GM21619 (cell line): ENCODE data around the gene KLHDC4.
"Not testable (repeated sequence)": the region's sequence is repeated elsewhere in the genome, so short reads cannot be mapped to it uniquely, and the experiment has no call there.

ENCODE experiments used
- ATAC-seq: cut with Tn5 transposase; IDR thresholded peaks from one replicate; pipeline ENCODE4 v1.9.1; 2021; ENCODE audit not compliant: unreplicated experiment

KLHDC4 gene

DNA sequence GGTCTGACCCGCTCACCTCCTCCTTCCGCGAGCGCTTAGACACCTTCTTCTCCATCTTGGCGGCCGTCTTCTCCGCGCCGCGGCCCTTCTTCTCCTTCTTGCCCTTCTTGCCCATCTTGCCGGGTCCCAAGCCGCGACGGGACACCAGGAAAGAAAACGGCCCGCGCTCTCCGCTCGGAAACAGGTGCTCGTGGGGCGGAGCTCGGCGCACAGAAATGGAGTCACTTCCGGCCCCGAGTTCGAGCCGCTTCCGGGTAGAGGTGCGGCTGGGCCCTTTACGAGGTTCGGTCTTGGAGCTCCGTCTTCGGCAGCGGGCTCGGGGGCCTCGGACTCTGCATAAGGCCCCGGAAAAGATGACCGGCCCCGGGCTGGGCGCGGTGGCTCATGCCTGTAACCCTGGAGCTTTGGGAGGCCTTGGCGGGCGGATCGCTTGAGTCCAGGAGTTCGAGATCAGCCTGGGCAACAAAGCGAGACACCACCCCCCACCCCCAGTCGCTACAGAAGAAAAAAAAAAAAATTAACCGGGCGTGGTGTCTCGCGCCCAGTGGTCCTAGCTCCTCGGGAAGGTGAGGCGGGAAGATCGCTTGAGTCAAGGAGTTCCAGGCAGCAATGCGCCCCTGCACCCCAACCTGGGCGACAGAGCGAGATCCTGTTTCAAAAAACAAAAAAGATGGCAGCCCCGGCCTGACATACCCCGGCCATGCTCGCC lies at the start of gene KLHDC4:
KLHDC4 (minus strand) TSS at position 211 of the 709 bp plus-strand sequence; CDS start at position 115, 96 bp downstream.
- ATAC-seq = peak; percentile 78

DNA sequence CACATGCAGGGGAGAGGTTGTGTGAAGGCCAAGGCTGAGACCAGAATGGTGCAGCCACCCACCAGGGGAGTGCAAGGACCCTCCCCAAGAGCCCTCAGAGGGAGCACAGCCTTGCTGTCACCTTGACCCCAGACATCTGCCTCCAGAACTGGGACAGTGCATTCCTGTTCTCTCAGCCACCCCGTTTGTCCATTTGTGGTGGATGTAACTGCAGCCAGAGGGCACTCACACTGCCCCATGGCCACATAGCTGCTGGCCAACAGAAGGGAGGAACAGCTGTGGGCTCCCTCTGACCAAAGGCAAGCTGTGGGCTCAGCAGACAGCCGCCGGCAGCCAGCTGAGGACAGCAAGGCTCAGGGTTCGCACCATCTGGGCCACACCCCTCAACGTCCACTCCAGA lies 49.8 kb upstream of the KLHDC4 start:
- ATAC-seq = no peak

DNA sequence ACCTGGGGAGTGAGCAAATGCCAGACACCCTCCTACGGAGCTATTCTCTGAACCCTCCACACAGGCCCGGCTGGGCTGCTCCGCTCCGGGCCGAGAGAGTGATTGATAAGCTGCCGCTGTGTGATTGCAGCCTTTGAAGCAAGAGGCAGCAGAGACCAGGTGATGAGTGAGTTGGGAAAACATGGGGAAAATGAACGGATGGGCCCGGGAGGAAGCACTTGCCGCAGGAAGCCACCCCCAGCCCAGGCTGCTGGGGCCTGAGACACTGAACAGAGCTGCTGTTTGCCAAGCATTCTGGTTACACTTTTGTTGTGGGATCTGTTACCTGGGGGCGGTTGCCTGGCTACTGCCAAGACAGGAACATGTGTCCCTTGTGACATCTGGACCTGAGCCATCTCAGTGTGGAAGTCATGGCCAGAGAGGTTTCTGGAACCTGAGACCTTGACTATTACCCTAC lies 46.4 kb upstream of the KLHDC4 start:
- no peak for ATAC-seq

DNA sequence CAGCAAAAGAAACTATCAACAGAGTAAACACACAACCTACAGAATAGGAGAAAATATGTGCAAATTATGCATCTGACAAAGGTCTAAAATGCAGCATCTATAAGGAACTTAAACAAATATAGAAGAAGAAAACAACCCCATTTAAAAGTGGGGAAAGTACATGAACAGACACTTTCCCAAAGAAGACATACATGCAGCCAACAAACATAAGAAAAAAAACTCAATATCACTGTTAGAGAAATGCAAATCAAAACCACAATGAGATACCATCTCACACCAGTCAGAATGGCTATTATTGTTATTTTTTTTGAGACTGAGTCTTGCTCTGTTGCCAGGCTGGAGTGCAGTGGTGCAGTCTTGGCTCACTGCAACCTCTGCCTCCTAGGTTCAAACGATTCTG lies 45.7 kb upstream of the KLHDC4 start:
- ATAC-seq = not testable (repeated sequence)

DNA sequence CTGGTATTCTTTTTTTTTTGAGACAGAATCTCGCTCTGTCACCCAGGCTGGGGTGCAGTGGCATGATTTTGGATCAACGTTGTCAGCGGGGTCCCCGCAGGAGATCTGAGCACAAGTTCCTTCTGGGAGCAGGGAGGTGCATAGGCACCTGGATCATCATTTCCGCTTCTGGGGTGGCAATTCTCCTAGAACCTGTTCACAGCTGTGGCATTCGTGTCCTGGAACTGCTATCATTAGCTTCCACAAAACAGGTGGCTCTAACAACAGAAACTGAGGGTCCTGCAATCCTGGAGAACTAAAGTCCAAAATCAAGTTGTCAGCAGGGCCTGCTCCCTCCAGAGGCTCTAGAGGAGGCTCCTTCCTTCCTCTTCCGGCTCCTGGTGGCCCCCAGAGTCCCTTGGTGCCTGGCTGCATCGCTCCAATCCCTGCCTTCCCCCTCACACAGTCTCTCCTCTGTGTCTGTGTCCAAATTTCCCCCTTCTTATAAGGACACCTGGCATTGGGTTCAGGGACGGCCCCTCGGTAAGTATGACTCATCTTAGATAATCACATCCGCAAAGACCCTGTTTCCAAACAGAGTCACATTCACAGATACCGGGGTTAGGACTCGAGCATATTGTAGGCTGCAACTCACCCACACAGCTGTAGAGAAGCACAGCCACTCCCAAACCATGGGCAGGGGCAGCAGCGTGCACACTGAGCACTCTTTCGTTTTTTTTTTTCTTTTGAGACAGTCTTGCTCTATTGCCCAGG lies 43.5 kb upstream of the KLHDC4 start:
- peak; percentile 43 for ATAC-seq

DNA sequence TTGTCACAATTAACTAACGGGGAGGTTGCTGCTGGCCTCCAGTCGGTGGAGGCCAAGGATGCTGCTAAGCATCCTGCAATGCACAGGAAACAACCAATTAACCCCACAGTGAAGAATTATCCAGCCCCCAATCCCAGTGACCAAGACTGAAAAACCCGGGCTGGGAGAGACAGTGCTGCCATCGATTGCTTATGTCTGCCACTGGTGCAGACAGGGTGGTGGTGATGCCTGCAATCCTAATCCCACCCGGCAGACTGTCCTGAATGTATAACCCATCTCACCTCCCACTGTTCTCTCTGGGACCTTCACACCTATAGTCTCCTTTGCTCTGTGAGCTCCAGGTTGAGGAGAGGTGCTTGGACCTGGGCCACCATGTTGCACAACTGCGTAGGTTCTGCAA lies 42.3 kb upstream of the KLHDC4 start:
- ATAC-seq = no peak

DNA sequence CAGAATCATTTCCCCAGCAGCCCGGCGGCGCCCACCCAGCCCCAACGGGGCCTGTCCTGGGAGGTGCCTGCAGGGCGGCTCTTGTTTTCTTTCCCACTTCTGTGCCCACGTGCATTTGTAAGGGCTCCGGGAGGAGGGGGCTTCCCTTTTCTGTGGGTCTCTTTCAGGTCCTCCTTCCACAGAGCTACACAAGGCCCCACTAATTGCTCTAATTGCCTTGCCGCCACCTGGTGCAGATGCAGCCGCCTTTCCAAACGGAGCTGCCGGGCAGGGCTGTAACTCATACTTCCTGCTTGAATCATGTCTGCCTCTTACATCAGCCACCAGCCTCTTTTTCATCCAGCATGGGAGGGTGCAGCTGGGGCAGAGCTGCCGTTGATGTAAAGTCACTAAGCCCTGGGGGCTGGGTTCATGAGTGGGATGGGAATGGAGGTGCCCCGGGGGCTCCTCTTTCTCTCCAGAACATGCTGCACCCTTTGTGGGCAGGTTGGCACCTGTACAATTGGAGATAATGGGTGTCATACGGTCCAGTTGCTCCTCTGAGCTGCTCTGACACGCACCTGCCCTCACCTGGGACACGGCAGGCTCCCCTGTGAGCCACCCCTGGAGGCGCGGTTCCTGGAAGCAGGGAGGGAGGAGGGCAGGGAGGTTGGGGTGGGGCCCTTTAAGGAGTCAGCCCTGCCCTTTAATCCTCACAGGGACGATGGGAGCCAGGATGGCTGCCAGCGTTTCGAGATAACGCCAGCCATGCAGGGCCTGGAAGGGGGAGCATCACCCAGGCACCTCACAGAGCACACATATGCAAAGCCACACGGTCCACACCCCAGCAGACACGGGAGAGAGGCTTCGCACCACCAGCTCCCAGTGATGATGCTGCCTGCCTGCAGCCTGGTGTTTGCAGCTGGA lies 41.1 kb upstream of the KLHDC4 start:
- no peak for ATAC-seq

DNA sequence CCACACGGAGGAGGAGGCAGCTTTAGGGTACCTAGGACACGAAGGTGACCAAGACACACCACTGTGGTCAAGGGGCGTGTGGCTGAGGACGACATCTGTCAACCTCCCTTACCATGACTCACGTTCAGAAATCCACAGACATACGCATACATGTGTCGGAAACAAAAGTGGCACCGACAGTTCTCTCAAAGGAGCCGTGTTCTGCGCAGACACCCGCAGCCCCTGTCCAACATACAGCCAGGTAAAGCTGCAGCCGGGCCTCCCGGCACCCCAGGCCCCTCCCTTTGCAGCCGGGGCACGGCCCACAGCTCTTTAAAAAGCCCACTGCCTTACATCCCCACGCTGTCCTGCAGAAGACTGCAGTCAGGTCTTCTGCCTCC lies 40.5 kb upstream of the KLHDC4 start:
- ATAC-seq = no peak

DNA sequence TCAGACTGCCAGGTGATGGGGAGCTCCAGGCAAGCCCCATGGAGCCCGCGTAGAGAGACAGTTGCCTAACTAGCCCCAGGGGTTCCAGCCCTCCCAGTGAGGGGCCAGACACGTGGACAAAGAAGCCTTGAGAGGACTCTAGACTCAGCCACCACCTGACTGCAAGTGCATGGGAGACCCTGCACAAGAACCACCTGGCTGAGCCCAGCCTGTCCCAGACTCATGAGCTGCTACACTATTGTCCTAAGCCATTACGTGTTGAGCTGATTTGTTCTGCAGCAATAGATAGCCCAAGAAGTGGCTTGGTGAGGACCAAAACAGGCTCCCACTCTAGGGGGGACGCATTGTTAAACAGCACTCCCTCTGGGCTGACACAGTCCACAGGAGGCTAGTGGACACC lies 37.6 kb upstream of the KLHDC4 start:
- no peak for ATAC-seq

DNA sequence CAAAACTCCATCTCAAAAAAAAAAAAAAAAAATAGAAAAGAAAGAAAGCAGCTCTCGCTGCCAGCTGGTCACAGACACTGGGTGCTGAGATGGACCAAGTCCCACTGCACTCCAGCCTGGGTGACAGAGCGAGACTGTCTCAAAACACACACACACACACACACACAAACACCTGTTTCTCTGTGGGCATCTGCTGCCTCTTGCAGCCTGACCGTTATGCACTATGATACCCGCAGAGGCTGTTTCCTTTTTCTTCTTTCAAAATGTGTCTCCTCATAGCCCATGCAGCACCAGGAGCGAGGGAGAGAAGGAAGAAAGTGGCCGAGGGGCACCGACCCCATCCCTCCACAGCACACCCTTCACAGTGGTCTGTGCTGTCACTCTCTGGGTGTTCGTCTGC lies 36.9 kb upstream of the KLHDC4 start:
- ATAC-seq = no peak

DNA sequence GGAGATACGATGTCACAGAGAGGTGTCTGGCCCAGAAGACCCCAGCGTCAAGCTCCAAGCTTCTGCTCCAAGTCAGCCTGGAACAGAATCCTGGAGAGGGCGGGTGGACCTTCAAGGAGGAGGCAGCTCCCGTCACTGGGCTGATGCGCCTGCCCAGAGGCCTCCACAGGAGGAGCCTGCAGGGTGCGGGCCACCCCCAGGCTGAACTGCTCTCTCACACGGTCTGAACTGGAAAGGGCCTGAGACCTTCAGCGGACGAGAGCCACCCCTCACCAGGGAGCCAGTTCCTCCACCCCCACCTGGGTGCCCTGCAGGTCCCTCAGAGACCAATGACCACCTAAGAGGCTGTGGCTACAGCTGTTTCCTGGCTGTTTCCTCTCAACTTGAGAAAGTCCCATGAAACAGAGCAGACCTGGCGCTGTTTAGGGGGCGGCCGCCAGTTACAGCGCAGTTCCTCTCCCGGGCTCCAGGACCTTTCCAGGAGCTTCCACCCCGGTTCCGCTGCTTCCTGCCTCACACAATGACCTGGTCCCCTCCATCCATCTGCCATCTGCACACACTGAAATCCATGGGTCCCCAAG lies 36.0 kb upstream of the KLHDC4 start:
- no peak for ATAC-seq

DNA sequence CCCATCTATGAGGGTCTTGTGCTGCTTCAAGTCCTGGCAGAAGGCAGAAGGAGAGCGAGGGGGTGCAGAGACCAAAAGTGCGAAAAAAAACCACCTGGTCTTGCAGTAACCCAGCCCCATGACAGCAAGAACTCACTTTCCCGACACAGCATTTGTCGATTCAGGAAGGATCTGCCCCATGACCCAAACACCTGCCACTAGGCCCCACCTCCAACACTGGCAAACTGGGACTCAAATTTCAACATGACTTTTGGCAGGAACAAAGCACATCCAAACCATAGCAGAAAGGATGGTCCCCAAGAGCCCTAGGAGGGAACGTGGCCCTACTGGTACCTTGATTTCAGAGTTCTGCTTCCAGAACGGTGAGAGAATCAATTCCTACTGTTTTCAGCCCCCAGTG lies 34.7 kb upstream of the KLHDC4 start:
- ATAC-seq = no peak

DNA sequence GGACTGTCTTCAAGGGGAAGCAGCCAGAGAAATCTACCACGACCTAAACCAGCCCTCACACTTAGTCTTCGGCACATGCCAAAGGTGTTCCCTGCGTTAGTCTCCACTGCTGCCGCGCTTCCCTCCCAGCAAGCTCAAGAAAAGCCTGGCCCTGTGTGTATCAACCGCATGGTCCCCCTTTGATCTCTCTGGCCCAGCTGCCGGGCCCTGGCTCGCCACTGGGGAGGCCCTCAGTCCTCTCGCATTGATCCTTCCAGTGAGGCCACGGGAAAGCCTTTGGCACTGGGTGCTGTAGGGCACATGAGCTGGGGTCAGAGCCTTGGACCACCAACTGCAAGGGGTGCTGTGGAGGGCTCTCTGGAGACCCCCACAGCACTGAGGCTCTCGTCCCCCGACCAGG lies 29.6 kb upstream of the KLHDC4 start:
- no peak for ATAC-seq

DNA sequence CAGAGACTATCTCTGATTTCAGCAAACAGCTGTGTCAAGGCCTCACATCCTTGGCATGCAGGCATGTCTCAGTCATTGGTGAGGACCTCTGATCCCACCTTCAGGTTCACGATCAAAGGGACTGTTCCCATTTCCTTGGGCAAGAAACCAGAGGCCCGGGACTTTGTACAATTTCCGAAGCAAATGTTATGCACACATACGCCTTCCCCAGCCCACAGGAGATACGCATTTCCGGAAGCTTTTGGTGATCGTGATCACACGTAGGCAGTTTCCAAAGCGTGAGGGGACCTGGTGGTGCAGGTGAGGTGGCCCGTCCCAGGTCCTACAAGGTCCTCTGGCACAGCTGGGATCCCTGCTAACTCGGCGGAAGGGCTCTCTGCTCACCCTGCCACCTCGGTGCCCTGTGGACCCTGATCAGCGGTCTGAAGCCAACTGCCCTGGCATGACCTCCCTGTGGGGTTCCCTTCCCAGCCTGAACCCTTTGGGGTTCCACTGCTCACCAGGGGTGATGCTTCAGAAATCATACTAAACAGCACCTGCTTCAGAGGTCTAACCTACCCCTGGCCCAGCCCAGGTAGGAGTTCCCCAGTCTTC lies 28.8 kb upstream of the KLHDC4 start:
- ATAC-seq = no peak

DNA sequence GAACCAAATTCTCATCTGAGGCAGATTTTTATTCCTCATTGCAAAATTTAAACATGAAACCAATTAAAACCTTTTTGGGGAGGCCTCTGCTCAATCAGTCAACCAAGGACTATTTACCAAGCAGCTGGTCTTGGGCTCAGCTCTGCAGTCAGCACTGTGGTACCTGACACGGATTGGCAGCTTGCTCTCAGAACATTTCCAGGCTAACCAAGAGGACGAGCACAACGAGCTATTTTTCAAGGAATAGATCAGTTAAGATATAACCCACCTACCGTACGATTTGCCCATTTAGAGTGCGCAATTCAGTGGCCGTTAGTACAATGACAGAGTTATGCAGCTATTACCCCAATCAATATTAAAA lies 26.4 kb upstream of the KLHDC4 start:
- no peak for ATAC-seq

DNA sequence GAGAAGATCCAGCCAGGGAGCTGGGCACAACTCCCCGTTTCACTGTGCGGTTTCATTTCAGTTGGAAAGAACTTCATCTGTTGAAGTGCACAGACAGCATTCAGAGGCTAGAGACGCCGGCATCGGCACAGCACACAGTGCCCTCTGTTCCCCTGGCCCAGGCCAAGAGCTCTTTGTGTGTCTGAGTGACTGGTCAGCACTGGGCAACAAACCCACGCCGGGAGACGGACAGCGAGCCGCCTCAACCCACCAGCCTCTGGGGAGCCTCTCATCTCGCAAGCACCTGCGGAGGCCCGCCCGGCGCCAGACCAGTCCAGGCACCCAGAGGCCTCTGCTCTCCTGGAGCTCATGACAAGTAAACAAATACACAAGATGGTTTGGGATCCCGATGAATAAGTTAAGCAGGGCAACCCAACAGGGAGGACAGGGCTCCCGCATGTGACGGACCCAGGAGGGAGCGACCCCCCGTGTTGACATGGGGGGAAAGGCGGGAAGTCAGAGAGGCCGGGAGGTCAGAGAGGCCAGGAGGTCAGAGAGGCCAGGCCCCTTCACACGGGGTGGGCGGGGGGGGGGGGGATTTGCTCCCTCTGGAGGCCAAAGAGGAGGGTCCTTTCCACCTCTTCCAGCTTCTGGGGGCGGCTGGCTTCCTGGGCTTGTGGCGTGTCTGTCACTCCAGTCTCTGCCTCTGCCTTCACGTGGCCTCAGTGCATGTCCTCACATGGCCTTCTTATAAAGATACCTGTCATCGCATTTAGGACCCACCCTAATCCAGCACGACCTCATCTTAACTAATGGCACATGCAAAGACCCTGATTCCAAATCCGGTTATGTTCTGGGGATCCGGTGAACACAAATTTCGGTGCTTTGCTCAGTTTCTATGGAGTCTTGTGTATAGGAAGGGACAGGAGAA lies 25.8 kb upstream of the KLHDC4 start:
- no peak for ATAC-seq

DNA sequence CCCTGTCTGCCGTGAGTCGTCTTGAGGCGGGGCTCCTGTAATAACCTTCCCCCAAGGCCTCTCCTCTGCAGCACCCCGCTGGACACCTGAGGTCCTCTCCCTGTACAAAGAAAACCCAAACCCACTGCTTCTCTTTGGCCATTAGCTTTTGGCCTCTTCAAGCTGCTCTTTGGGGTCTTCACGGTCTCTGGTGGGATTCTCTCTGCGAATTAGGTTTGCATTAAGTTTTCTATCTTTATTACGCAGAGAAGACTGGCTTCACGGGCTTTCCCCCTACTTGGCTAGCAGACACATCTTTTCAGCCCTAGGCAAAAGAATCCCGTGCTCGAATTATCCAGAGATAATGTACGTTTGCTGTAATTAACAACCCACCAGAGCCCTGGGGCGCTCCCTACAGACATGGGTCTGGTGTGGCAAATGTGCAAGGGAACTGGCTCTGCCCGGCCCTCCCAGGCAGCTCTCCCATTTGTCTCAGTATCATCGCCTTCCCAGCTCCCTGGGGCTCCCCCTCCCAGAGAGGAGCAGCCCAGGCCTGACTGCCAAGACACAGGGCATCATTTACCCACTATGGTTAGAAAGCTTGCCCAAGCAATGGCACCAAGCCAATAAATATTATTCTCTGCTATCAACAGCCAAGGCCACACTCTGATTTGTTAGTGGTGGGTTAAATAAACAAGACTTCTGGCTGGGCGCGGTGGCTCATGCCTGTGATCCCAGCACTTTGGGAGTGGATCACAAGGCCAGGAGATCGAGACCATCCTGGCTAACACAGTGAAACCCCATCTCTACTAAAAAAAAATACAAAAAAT lies 24.7 kb upstream of the KLHDC4 start:
- no peak for ATAC-seq

DNA sequence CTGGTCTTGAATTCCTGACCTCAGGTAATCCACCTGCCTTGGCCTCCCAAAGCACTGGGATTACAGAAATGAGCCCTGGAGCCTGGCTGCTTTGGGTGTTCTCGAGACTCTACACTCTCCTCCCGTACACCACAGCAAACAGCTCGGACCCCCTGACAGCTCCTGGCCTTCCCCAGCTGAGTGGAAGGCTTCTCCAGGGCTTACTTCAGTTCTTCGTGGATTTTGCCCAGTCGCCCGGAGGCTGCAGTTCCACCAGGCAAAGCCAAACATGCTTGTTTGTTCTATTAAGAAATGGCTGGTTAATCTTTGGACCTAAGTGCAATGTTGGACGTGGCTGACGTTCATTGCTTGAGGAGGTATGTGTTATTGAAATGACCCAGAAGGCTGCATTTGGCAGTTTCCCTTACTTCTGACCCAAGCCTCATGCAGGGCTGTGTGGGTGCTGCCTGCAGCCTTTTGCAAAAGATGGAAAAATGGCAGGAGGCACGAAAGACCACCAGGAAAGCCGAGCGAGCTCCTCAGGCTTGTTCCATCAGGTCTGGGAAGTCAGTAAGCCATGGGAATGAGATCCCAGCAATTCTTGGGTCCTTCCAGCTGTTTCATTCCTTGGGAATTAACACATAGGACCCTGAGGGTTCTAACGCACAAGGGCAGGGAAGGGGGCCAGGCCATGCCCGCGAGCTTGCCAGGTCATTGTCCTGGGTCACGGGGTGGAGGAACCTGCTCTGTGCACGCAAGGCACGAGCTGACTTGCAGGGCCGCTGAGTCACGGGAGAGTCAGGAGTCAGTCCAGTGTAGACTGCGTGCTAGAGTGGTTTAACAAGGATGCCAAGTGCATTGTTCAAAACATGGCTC lies 23.9 kb upstream of the KLHDC4 start:
- no peak for ATAC-seq
